ENCODE measurements around the gene WDPCP. TPM values are rescaled to one million over a fixed set of nuclear protein-coding genes. Genes with fewer than 3 reads are reported as not detected.

WDPCP gene
- total and polyA plus RNA-seq, 2 experiments from 2014 or later = 8.8 to 20.4 TPM

GRCh38 chr2:63494100-63494499, 94.2 kb downstream of the WDPCP start (continued):
- TF ChIP-seq, protein P1, sequence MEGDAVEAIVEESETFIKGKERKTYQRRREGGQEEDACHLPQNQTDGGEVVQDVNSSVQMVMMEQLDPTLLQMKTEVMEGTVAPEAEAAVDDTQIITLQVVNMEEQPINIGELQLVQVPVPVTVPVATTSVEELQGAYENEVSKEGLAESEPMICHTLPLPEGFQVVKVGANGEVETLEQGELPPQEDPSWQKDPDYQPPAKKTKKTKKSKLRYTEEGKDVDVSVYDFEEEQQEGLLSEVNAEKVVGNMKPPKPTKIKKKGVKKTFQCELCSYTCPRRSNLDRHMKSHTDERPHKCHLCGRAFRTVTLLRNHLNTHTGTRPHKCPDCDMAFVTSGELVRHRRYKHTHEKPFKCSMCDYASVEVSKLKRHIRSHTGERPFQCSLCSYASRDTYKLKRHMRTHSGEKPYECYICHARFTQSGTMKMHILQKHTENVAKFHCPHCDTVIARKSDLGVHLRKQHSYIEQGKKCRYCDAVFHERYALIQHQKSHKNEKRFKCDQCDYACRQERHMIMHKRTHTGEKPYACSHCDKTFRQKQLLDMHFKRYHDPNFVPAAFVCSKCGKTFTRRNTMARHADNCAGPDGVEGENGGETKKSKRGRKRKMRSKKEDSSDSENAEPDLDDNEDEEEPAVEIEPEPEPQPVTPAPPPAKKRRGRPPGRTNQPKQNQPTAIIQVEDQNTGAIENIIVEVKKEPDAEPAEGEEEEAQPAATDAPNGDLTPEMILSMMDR (conservative IDR thresholded peaks at IDR 0.05; ENCODE audit: low read depth in 2 of 2) = no peak
- no peak for TF ChIP-seq STAT1 (IDR thresholded peaks at IDR 0.05; ENCODE audit: unreplicated experiment)
- TF ChIP-seq ETS1 (IDR thresholded peaks at IDR 0.05) = no peak
- TF ChIP-seq CREB1 (CRISPR knock-in tag; IDR thresholded peaks at IDR 0.05; ENCODE audit: low read depth) = no peak
- TF ChIP-seq REST (IDR thresholded peaks at IDR 0.05; ENCODE audit: unreplicated experiment) = no peak
- TF ChIP-seq ZNF114 (CRISPR knock-in tag; IDR thresholded peaks at IDR 0.05) = no peak
- no peak for TF ChIP-seq EZH2 (IDR thresholded peaks at IDR 0.05; ENCODE audit: low read depth, unreplicated experiment)

GRCh38 chr2:63488118-63488713, 100.1 kb downstream of the WDPCP start:
- Mint-ChIP-seq H3K4me3 (no peak overlapping the region), H3K36me3 (ENCODE audit: low read depth) (no peaks in the 10 kb centered on the region), H3K27ac (no peak overlapping the region), H3K4me1 (peaks cover 15% of the 10 kb centered on the region), H3K27me3 (ENCODE audit: insufficient read depth, low read depth, poor library complexity) (no peaks in the 10 kb centered on the region), H3K9me3 (no peaks in the 10 kb centered on the region)
- Histone ChIP-seq H3K27me3 (ENCODE audit: insufficient read depth) (no peaks in the 10 kb centered on the region), H3K36me3 (ENCODE audit: insufficient read depth) (no peaks in the 10 kb centered on the region), H2AFZ (no peak overlapping the region), H3F3A (replicated peaks; ENCODE audit: low read depth) (no peaks in the 10 kb centered on the region), H3K27ac (ENCODE audit: low read depth) (no peak overlapping the region), H3K79me2 (replicated peaks; ENCODE audit: insufficient read depth) (no peaks in the 10 kb centered on the region), H3K4me2 (no peak overlapping the region), H4K20me1 (replicated peaks; ENCODE audit: insufficient read depth) (no peaks in the 10 kb centered on the region), H3K9me2 (ENCODE audit: insufficient read depth) (no peaks in the 10 kb centered on the region), H3K4me1 (ENCODE audit: insufficient read depth) (peaks cover 10% of the 10 kb centered on the region; the same call in 1 of the 2 replicates), H3K4me3 (no peak overlapping the region)
- TF ChIP-seq, protein P1 (conservative IDR thresholded peaks at IDR 0.05; ENCODE audit: low read depth in 2 of 2) = peak; percentile 73 to 97
- TF ChIP-seq POLR2AphosphoS5 (IDR thresholded peaks at IDR 0.05; ENCODE audit: low read depth) = no peak
- ATAC-seq (peak; percentile 46; the same call in 2 of the 3 replicates), DNase-seq (ENCODE audit: low spot score) (peak; percentile 56)
